Smooth muscle cell (in vitro differentiated cells): ENCODE measurements around the gene NFILZ. TPM values are rescaled to one million over a fixed set of nuclear protein-coding genes. Genes with fewer than 3 reads are reported as not detected.

ENCODE experiments used
- DNase-seq: peaks from one replicate; lab custom pipeline; 2025; ENCODE audit not compliant: unreplicated experiment; lab: John Stamatoyannopoulos, UW
- H2AFZ ChIP-seq: fragments of 200-600 bp; sonication (generic); 2 replicates; pipeline ENCODE4 v1.6.0; 2016; ENCODE audit warnings: antibody characterized with exemption, low read depth, mild to moderate bottlenecking
- H3F3A ChIP-seq: fragments of 200-600 bp; sonication (generic); 2 replicates; pipeline ENCODE4 v1.6.0; 2017; ENCODE audit warnings: antibody characterized with exemption, low read depth
- H3K27ac ChIP-seq: fragments of 200-600 bp; sonication (generic); 2 replicates; pipeline ENCODE4 v1.5.1; 2016; ENCODE audit warnings: low read depth, mild to moderate bottlenecking
- H3K27me3 ChIP-seq: fragments of 200-600 bp; sonication (generic); 2 replicates; pipeline ENCODE4 v1.6.1; 2016; ENCODE audit warnings: low read depth, mild to moderate bottlenecking
- H3K36me3 ChIP-seq: fragments of 200-600 bp; sonication (generic); 2 replicates; pipeline ENCODE4 v1.5.1; 2016; ENCODE audit warnings: low read depth
- H3K4me1 ChIP-seq: fragments of 200-600 bp; sonication (generic); 2 replicates; pipeline ENCODE4 v1.5.1; 2016; ENCODE audit warnings: low read depth
- H3K4me2 ChIP-seq: fragments of 200-600 bp; sonication (generic); 2 replicates; pipeline ENCODE4 v1.6.0; 2016; ENCODE audit warnings: mild to moderate bottlenecking
- H3K4me3 ChIP-seq: fragments of 200-600 bp; sonication (generic); 2 replicates; pipeline ENCODE4 v1.5.1; 2016; ENCODE audit warnings: mild to moderate bottlenecking
- H3K79me2 ChIP-seq: fragments of 200-600 bp; sonication (generic); 2 replicates; pipeline ENCODE4 v1.6.0; 2016; ENCODE audit warnings: low read depth, mild to moderate bottlenecking
- H3K9ac ChIP-seq: fragments of 200-600 bp; sonication (generic); 2 replicates; pipeline ENCODE4 v1.6.0; 2016; ENCODE audit warnings: low read depth
- H3K9me3 ChIP-seq: fragments of 200-600 bp; sonication (generic); replicated peaks from 2 replicates; pipeline ENCODE4 v1.5.1; 2016; ENCODE audit warnings: low read depth
- H4K20me1 ChIP-seq: fragments of 200-600 bp; sonication (generic); 2 replicates; pipeline ENCODE4 v1.6.0; 2016; ENCODE audit warnings: low read depth
- WGBS: methylation state at CpG from one replicate; pipeline ENCODE4 v1.1.7; 2016; ENCODE audit warnings: low lambda C conversion rate; 5-methylcytosine and 5-hydroxymethylcytosine counted together
- polyA plus RNA-seq: library from polyadenylated mRNA; unstranded; fragments of >200 nt; fragmentation: Nextera tagmentation; extraction: Ambion mirVana; gene quantifications from 2 replicates; pipeline ENCODE4 v1.2.1, GENCODE V29; 2016
- total RNA-seq: library from RNA; depleted of rRNA; stranded (reverse); fragments of >200 nt; gene quantifications from 2 replicates; pipeline ENCODE4 v1.2.3, GENCODE V29; 2014
- TF ChIP-seq, protein P1 (sequence below): fragments of 200-600 bp; sonication (generic); IDR thresholded peaks from 2 replicates; pipeline ENCODE4 v1.5.1; 2017; ENCODE audit warnings: borderline replicate concordance, mild to moderate bottlenecking, antibody characterized with exemption; ENCODE audit not compliant: insufficient read depth, poor library complexity, severe bottlenecking

NFILZ gene
- total and polyA plus RNA-seq, 2 experiments from 2014 or later: not detected

DNA sequence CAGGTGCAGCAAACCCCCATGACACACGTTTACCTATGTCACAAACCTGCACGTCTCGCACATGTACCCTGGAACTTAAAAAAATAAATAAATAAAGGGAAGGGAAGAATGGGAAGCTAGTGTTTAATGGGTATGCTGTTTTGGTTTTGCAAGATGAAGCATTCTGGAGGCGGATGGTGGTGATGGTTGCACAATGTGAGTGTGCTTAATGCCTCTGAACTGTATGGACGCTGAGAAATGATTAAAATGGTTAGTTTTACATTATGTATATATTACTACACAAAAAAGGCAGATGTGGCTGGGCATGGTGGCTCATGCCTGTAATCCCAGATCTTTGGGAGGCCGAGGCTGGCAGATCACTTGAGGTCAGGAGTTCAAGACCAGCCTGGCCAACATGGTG, 17.8 kb downstream of the NFILZ start:
- H3K4me3 ChIP-seq: no peak overlapping the region
- H3K9ac ChIP-seq: no peak overlapping the region
- no peaks in the 10 kb centered on the region for H3K9me3 ChIP-seq
- no peaks in the 10 kb centered on the region for H4K20me1 ChIP-seq
- TF ChIP-seq, protein P1, sequence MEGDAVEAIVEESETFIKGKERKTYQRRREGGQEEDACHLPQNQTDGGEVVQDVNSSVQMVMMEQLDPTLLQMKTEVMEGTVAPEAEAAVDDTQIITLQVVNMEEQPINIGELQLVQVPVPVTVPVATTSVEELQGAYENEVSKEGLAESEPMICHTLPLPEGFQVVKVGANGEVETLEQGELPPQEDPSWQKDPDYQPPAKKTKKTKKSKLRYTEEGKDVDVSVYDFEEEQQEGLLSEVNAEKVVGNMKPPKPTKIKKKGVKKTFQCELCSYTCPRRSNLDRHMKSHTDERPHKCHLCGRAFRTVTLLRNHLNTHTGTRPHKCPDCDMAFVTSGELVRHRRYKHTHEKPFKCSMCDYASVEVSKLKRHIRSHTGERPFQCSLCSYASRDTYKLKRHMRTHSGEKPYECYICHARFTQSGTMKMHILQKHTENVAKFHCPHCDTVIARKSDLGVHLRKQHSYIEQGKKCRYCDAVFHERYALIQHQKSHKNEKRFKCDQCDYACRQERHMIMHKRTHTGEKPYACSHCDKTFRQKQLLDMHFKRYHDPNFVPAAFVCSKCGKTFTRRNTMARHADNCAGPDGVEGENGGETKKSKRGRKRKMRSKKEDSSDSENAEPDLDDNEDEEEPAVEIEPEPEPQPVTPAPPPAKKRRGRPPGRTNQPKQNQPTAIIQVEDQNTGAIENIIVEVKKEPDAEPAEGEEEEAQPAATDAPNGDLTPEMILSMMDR: no peak
- H3K36me3 ChIP-seq: no peaks in the 10 kb centered on the region
- 77% methylated on average over 6 of the region's 6 CpGs for WGBS
- no peak overlapping the region for H2AFZ ChIP-seq
- no peak for DNase-seq
- H3K27ac ChIP-seq: no peak overlapping the region
- no peaks in the 10 kb centered on the region for H3F3A ChIP-seq
- no peaks in the 10 kb centered on the region for H3K27me3 ChIP-seq
- H3K79me2 ChIP-seq: no peaks in the 10 kb centered on the region
- no peak overlapping the region for H3K4me2 ChIP-seq
- no peaks in the 10 kb centered on the region for H3K4me1 ChIP-seq

DNA sequence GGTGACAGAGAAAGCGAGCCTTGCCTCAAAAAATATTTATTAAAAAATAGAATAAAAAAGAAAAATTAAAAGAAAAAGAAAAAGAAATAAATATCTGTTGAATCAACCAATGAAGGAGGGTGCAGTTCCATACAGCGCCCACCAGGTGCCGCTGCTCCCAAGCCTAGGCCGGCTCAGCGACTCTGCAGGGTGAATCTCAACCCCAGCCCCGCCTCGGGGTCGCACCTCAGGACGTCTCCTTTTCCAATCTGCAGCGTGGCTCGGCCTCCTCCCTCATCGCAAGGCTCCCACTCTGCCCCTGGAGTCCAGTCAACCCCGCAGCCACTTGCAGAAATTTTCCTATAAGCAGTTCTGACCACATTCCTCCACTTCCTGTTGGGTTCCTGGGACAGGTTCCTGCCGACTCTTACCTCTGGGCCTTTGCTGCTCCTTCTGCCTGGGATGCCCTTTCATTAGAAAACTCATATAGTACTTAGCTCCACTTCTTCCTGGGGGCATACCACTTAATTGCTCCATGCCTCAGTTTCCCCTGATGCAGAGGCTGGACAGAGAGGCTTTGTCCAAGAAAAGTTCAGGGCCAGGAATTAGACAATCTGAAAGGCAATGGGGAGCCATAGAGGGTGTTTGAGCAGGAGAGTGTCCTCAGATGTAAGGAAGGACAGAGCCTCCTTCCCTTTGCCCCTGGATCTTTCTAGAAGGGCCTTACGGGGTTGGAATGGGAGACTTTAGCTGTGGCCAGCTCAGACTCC, 24.3 kb downstream of the NFILZ start:
- peak overlapping the region; percentile 85 for H3K4me2 ChIP-seq
- H3F3A ChIP-seq: no peaks in the 10 kb centered on the region
- H3K79me2 ChIP-seq: no peaks in the 10 kb centered on the region
- no peak overlapping the region for H3K9ac ChIP-seq
- WGBS: 14% methylated on average over 15 of the region's 15 CpGs
- TF ChIP-seq, protein P1: peak; percentile 98
- H3K9me3 ChIP-seq: no peaks in the 10 kb centered on the region
- no peaks in the 10 kb centered on the region for H3K4me1 ChIP-seq
- no peaks in the 10 kb centered on the region for H3K27me3 ChIP-seq
- peak overlapping the region; percentile 78 for H2AFZ ChIP-seq
- H4K20me1 ChIP-seq: no peaks in the 10 kb centered on the region
- no peaks in the 10 kb centered on the region for H3K36me3 ChIP-seq
- no peak overlapping the region for H3K27ac ChIP-seq
- DNase-seq: peak; percentile 5
- peak overlapping the region; percentile 28 for H3K4me3 ChIP-seq

DNA sequence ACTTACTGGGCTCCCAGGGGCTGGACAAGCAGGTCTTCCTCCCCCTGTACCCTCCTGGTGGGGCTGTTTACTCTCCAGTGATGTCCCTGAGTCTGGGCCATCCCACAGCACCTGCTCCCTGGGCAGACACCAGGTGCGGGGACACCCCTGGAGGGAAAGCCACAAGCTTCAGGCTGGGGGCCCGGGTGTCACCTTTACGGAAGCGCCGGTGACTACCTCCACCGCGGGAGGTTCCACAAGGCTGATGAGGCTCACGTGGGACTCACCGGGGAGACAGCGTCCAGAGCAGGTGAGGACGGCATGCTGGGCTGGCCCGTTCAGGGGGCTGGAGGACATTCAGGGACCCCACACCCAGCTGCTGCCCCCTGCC, 24.9 kb downstream of the NFILZ start:
- TF ChIP-seq, protein P1: no peak
- no peaks in the 10 kb centered on the region for H3K79me2 ChIP-seq
- H4K20me1 ChIP-seq: no peaks in the 10 kb centered on the region
- no peak overlapping the region for H3K9ac ChIP-seq
- no peak for DNase-seq
- H3K27ac ChIP-seq: no peak overlapping the region
- 90% methylated on average over 12 of the region's 12 CpGs for WGBS
- H3K4me3 ChIP-seq: no peak overlapping the region
- H3K4me1 ChIP-seq: no peaks in the 10 kb centered on the region
- no peaks in the 10 kb centered on the region for H3K27me3 ChIP-seq
- H3K36me3 ChIP-seq: no peaks in the 10 kb centered on the region
- no peak overlapping the region for H2AFZ ChIP-seq
- H3K9me3 ChIP-seq: no peaks in the 10 kb centered on the region
- no peaks in the 10 kb centered on the region for H3F3A ChIP-seq
- no peak overlapping the region for H3K4me2 ChIP-seq

DNA sequence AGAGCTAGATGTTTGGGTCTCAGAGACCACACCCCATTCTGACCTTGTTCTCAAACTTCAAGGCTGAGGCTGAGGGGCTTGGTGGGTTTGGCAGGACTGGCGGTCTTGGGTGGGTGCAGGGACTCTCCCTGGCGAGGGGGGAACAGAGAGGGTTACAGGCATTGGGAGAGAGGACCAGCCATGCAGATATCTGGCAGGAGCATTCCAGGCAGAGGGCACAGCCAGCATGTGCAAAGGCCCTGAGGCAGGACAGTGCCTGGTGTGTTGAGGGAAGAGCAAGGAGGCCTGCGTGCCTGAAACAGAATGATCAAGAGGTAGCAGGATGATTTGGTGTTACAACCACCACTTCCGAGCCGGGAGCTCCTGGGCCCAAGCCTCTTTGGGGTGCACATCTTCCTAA, 27.4 kb downstream of the NFILZ start:
- 84% methylated on average over 5 of the region's 5 CpGs for WGBS
- no peak overlapping the region for H3K4me3 ChIP-seq
- no peaks in the 10 kb centered on the region for H3K27me3 ChIP-seq
- H3K4me1 ChIP-seq: no peaks in the 10 kb centered on the region
- DNase-seq: no peak
- no peaks in the 10 kb centered on the region for H3K79me2 ChIP-seq
- TF ChIP-seq, protein P1: no peak
- no peaks in the 10 kb centered on the region for H3K36me3 ChIP-seq
- H4K20me1 ChIP-seq: no peaks in the 10 kb centered on the region
- no peaks in the 10 kb centered on the region for H3K9me3 ChIP-seq
- no peak overlapping the region for H2AFZ ChIP-seq
- H3F3A ChIP-seq: no peaks in the 10 kb centered on the region
- no peak overlapping the region for H3K4me2 ChIP-seq
- no peak overlapping the region for H3K9ac ChIP-seq
- no peak overlapping the region for H3K27ac ChIP-seq
